Activated CD8-positive, alpha-beta memory T cell treated with anti-CD3 and anti-CD28 coated beads, Interleukin-2, amount 50 U/mL, for 1 hour (primary cell): ENCODE data around the gene ZFP91.

Experiments used
- DNase-seq: peaks from one replicate; pipeline ENCODE4 v3.0.0-alpha.2; 2020; ENCODE audit errors: extremely low read depth

ZFP91 gene

DNA sequence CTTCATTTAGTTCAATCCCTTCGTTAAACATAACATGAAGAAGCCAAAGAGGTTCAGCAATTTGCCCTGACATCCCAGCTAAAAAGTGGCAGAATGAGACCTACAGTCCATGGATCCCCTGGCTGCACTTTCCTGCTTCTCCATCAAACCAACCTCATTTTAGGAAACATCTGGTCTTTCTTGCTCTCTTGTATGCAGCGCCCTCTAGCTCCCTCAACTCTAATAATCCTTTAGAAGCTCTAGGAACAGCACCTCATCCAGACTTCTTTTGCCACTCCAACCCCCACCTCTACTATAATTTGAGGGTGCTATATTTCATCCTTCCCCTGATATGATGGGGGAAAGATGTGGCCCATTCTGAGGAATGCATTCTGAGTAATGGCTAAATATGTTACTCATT lies 51.0 kb downstream of the ZFP91 start:
- no peak for DNase-seq

DNA sequence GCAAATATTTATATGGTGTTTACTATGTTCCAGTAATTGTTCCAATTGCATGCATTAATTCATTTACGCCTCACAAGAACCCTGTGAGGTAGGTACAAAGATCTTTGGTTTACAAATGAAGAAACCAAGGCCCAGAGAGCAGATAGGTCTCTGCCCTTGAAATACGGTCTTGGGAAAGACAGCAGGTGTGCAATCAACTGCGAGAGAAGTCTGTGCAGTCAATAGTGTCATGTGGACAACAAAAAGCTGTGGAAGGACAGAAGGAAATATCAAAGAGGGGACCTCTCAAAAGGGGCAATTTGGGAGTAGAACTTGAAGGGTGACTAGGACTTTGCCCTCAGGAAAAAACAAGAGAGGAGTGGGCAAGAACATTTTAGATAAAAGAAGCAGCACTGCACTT lies 52.5 kb downstream of the ZFP91 start:
- no peak for DNase-seq

DNA sequence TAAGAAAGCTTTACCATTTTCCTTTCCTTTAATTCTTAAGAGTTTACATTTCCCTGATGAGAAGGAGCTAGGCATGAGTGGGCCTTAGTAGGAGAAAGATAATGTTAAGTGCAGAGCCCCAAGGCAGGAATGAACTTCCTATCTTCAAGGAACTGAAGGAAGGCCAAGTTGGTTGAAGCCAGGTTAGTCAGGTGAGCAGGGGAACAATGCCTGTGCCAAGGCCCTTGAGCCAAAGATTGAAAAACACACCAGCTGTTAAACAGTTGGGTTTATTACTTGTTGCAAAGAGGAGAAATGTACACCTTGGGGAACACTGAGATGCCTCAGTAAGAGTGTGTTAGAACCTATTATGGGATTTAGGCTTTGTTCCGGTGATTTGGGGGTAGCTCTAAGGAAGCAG lies 53.6 kb downstream of the ZFP91 start:
- DNase-seq: no peak

DNA sequence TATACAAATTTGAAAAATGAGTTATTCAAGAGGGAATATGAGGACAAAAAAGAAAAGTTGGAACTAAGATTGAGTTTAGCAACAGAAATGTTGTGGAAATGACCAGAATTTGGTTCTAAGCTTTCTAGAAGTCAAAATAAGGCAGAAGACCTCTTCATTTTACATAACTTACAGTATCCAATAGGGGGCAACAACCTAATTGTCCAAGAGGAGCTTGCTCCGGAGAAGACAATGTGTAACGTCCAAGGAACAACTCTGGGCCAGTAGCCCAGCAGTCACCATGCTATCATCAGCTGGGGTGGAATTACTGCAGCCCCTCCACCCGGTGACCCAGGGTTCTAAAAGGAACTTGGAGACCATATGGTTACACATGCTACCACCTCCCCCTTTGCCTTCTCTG lies 57.7 kb downstream of the ZFP91 start:
- no peak for DNase-seq

DNA sequence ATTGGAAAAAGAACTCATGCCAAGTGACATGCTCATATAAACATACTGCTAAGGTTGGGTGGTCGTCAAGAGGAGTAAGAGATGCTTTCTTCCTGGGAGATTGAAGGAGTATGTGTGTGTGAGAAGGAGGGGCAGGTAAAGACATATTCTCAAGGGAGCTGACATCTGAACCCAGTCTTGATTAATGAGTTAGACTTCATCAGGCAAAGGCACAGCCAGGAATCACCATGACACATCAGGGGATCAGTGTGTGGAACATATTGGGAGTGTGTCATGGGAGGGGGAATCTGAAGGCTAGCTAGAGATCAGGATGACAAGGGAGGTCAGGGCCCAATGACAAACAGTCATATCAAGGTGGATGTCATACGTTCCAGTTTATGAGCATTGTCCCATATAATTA lies 58.5 kb downstream of the ZFP91 start:
- DNase-seq: no peak

DNA sequence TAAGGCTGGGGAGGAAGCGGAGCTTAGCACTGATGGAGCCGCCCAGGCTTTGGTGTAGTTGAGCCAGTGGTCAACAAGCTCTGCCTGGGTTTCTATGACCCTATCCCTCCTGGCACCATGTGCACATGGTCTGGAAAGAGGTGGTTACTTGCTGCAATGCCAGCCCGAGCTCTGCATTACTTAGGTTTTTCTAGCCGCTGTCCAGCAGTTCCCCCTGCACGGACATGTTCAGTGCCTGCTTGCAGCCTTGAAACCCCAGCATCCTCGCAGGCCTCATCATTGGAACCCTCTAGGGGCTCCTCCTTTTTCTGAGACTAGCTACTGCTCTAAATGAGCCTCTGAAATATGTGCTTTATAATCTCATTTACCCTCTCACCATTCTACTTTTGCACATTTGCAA lies 60.2 kb downstream of the ZFP91 start:
- no peak for DNase-seq

DNA sequence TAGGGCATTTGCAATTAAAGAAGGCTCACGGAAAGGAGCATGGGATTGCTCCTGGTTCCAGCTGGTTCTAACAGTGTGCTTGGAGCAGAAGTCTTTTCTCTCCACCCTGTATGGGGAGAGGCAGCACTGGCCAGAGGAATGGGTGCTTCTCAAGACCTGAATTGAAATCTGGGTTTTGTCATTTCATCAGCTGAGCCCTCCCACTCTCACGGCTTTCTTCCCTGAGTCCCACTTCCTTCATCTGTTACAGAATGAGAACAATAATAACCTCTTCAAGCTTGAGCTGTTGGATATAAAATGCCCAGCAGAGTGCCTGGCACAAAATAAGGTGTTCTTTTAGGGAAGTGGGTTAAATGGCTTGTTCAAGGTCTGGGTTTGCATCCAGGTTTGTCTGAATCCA lies 60.8 kb downstream of the ZFP91 start:
- no peak for DNase-seq

DNA sequence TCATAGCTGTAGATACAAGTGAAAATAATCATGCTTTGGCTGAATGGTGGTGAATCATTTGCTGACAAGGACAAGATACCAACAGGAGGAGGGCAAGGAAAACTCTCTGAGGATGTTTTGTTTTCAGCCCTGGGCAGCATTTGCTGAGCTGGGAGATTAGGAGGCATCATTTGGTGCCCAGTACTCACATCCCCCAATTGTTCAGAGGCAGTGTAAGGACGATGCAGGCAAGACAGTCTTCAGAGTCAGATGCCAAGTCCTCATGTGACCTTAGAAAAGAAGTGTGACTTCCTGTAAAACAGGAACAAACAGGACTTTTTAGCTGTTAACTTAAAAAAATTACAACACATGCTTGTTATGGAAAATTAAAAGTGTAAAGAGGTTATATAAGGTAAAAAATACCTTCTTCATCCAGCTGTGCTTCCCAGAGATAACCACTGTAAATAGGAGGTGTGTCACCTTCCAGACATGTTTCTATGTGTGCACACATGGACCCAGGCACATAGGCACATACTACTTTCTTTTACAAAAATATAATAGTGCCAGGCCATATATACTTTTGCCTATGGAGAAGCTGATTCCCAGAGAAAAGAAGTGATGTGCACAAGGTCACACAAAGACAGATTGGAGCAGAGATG lies 61.6 kb downstream of the ZFP91 start:
- DNase-seq: no peak

DNA sequence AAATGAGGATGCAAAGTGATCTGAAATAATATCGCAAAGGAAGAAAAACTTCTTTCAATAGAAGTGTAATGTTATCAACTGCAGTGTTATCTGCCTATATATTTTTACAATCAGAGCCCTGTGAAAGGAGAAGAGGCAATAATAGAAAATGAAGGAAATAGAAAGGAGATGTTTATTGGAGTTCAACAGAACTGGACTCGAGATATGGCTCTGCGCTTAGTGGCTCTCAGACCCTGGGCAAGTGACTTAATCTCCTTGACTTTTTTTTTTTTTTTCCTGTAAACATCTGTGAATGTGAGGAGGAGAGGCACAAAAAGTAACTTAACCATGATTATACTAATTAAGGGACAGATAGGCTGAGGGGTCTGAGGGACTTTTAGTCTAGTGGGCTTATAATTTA lies 62.5 kb downstream of the ZFP91 start:
- DNase-seq: no peak

DNA sequence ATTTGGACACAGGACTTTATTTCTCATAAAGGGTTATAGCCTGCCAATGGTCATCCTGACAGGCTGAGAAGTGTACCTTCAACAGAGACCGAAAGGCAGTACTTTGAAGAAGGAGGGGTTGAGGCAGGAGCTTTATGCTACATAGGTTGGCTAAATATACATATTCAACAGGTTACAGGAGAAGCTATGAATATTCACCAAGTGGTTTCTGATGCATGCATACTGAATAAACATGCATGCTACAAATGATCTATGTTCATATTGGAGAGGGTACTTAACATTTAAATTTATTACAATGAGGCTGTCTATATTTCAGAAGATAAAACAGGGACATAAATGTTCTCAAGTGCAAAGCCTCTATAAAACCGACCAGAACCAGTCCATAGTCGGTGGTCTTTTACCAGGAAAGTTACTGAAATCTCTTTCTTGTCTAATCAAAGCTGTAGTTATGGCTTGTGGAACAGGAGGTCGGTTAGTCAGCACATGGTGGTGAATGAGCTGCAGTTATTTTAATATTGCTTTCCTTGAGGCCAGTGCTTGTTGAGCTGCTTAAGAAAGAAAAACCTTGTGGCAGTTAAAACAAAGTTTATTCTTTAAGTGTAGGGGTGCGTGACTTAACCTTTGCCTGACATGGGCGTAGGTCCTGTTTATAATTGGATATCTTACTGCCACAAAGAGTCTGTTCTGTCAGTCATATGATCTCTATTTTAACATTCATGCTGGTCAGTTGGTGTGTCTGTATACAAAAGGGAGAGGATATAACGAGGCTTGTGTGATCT lies 63.1 kb downstream of the ZFP91 start:
- DNase-seq: no peak

DNA sequence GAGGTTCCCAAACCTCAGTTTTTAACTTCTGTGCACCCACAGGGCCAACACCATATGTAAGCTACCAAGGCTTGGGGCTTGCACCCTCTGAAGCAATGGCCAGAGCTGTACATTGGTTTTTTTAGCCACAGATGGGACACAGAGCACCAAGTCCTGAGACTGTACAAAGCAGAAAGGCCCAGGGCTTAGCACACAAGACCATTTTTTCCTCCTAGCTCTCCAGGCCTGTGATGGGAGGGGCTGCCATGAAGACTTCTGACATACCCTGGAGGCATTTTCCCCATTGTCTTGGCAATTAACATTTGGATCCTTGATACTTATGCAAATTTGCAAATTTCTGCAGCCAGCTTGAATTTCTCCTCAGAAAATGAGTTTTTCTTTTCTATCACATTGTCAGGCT lies 67.0 kb downstream of the ZFP91 start:
- no peak for DNase-seq

DNA sequence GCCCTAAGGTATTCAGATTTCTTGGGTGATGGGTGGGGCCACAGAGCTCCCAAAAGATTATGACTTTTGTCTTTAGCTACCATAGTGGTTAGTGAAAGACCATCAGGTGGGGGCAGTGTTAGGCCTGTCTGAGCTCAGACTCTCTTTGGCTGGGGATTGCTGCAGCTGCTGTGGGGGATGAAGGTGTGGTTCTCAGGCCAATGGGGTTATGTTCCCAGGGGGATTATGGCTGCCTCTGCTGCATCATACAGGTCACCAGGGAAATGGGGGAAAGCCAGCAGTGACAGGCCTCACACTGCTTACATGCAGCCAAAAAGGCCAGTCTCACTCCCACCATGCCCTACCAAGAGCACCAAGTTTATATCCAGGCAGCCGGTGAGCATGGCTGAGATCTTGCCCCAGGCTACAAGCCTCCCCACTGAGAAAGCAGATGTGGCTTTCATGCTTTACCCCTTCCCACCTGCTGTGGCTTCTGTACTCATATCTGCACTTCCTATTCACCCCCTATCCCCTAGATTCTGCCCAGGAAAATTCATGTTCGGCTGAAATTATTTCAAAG lies 68.4 kb downstream of the ZFP91 start:
- DNase-seq: no peak

DNA sequence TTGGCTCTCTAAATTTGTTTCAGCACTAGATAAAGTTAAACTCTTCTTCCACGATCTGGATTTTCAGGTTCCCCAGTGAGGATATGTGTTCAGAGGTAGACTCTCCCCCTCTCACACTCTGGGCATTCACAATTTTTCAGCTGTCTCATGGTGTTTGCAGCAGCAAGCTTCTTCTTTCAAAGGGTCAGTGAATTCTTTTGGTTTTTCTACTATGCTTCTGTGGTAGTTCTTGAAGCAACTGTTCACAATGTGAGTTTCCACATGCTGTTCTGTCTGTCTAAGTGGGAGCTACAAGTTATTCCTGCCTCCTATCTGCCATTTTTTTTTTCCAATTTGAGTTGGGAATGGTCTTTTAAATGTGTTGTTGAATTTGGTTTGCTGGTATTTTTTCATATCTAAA lies 69.0 kb downstream of the ZFP91 start:
- DNase-seq: no peak

DNA sequence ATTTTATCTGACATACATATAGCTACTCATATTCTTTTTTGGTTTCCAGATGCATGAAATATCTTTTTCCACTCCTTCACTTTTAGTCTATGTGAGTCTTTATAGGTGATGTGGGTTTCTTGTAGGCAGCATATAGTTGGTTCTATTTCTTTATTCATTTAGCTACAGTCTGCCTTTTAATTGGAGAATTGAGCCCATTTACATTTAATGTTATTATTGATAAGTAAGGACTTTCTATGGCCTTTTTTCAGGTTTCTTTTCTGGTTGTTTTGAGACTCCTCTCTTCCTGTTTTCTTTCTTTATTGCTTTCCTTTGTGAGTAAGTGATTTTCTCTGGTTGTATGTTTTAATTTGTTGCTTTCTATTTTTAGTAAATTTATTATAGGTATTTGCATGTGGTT lies 70.8 kb downstream of the ZFP91 start:
- no peak for DNase-seq

DNA sequence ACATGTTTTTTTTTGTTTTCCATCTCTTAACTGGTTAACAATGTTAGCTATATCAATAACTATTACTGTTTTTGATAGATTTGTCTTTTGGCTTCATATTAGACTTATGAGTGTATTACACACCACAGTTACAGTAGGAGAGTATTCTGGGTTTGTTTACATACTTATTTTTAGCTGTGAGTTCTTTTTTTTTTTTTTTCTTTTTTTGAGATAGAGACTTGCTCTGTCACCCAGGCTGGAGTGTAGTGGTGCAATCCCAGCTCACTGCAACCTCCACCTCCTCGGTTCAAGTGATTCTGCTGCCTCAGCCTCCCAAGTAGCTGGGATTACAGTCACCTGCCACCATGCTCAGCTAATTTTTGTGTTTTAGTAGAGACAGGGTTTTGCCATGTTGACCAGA lies 71.6 kb downstream of the ZFP91 start:
- no peak for DNase-seq

DNA sequence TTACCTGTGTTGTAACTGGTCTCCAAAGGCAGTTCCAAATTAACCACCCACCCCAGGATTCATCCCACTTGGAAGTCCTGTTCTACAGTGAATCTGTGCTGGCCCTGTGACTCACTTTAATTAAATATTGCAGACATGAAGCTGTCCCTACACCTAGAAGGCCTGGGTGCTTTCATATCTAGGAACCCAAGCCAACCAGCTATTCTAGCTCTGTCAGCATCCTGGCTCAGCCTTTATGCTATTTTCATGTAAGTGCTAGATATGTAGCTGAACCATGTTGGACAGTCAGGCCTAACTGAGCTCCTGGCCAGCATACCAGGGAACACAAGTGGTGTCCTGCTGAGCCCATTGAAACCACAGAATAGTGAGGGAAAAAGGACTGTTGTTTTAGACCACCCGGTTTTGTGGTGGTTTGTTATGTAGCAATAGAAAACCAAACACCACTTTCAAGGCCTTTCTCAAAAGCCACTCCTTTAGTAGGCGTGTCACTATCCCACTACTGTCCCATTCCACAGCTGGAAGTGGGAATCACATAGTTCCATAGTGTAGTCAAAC lies 73.9 kb downstream of the ZFP91 start:
- no peak for DNase-seq

DNA sequence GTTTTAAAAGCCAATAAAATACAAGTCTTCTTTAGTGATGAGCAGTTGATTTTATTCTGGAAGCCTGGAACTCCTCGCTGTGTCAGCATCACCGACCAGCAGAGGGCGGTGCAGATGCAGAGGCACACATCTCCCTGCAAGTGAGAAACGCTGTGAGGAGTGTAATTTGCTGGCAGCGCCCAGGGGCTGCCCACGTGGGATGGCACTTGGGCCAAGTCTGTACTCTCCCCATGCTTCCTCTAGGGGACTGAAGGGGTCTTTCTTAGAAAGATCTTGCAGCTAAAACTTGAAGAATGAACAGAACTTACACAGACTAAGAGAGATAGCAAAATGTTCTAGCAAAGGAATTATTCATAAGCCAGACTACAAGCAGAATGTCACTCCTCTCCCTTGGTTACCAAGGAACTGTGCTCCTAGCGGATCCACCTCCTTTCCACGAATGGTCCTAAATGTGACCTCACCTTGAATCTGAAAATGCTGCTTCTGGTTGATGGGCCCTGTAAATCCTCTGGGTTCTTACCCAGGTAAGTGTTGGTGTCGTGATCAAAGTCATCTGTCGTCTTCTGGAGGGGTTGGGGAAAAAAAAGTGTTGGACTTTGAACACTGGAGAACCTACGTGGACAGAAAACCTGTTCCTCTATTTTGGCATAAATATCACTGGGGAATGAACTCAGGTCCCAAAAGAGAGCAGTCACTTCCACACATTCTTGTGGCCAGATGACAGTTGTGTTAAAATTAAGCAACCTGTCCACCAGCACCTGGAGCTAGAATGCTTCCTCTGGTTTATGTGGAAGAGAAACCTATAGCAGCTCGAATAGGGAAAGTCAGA lies 75.4 kb downstream of the ZFP91 start:
- peak; percentile 36 for DNase-seq

DNA sequence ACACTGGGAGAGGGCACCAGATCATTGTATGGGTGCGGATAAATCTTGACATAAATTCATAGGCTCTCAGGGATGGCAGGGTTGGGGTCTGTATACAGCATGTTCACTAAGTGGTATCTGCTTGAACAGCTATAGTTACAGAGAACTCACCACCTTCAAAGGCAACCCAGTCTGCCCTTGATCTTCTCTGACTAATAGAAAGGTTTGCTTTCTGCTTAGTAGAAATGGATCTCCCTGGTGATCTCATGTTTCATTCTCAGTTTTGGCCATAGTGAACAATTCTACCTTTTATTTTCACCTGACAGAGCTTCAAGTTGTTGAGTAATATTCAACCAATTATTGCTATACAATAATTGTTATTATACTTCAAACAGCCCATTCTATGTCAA lies 76.0 kb downstream of the ZFP91 start:
- no peak for DNase-seq

DNA sequence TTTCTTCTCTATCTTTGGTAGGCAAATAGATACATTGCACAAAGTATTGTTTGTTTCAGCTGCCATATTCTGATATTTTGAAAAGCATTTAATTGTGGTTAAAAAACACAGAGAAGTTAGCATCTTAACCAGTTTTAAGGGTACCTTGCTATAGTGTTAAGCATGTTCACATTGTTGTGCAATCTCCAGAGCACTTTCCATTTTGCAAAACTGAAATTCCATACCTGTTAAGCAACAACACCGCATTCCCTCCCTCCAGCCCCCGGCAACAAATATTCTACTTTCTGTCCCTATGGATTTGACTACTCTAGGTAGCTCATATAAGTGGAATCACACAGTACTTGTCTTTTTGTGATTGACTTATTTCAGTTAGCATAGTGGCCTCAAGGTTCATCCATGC lies 77.5 kb downstream of the ZFP91 start:
- DNase-seq: no peak

DNA sequence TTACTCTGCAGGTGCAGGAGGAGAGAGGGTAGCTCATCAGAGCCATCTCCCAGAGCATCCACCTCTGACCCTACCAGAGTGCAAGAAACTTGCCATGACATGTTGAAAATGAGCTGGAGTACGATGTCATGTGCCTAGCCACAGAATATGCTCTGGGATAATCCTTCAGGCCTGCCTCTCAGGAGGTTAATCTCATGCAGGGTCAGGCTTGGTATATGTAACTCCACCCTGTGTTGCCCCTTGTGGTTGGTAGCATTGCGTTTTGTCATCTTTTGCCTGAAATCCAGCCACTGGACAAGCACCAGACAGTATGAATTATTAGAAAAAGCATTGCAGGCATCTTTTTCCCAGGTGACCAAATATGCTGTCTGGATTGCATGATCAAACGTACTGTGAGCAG lies 79.8 kb downstream of the ZFP91 start:
- DNase-seq: no peak

DNA sequence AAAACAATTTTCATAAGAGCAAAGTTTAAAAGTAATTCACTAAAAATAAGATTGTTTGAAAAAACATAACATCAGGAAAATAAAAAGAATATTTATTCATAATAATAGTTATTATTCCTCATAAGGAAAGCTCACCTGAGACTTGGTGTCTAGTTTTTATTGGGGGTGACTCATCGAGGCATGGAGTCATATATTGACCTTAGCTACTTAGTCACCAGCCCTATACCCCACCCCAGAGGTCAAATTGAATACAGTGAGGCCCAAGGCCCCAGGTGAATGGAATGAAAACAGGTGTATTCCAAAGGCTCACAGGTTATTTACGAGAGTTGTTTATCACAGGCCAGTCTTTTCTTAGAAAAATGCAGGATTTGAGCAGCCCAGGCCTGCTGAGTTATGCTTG lies 80.5 kb downstream of the ZFP91 start:
- DNase-seq: no peak

DNA sequence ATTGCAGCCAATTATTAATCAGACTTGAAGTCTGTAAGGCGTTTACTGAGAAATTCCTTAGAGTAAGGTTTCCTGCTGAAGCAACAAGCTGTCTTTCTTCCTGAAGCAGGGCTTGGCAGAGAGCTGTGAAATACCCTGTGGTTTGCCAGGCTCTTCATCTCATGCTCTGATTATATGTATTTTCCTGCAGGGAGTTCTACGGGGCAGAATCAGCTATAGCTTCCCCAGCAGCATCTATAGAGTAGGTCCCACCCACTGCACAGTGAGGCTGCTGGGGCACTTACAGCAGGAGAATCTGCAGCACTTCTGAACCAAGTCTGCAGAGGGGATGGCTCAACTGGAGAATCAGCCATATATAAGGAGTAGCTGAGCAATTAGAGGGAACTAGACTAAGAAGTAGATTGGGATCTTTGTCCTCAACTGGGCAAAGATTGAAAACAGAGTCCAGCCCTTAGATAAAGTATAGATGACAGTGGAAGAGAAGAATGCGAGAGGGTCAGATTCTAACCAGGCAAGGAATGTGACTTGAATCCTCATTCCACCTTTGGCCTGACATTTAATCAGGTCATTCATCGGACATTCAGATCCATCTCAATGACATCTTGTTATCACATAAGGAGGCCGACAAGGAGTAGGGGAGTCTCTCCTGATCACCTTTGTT lies 81.2 kb downstream of the ZFP91 start:
- DNase-seq: no peak
